NCI-H2171 (cell line): ENCODE results near the gene LRRC26.
"Not testable (repeated sequence)": the region's sequence is repeated elsewhere in the genome, so short reads cannot be mapped to it uniquely, and the experiment has no call there.

Experiments used
- DNase-seq: peaks from one replicate; lab custom pipeline; 2025; lab: John Stamatoyannopoulos, UW

Gene LRRC26

GRCh38 chr9:137135154-137135553, 34.7 kb downstream of the LRRC26 start:
- DNase-seq, result not testable (repeated sequence)

- DNase-seq, result no peak
Observed at GRCh38 chr9:137134191-137134590, 35.7 kb downstream of the LRRC26 start.

GRCh38 chr9:137130176-137130755, 39.6 kb downstream of the LRRC26 start:
- no peak for DNase-seq

GRCh38 chr9:137129456-137130175, 40.2 kb downstream of the LRRC26 start:
- peak; percentile 95 for DNase-seq

GRCh38 chr9:137128862-137129455, 40.9 kb downstream of the LRRC26 start:
- no peak for DNase-seq

GRCh38 chr9:137128158-137128861, 41.5 kb downstream of the LRRC26 start:
- no peak for DNase-seq

GRCh38 chr9:137127301-137128157, 42.3 kb downstream of the LRRC26 start:
- DNase-seq, result no peak

GRCh38 chr9:137126786-137127185, 43.1 kb downstream of the LRRC26 start:
- no peak for DNase-seq

- not testable (repeated sequence) for DNase-seq
Observed at GRCh38 chr9:137123952-137124462, 45.8 kb downstream of the LRRC26 start.

- DNase-seq, result no peak
Observed at GRCh38 chr9:137123468-137123837, 46.4 kb downstream of the LRRC26 start.

GRCh38 chr9:137122796-137123467, 46.9 kb downstream of the LRRC26 start:
- DNase-seq, result not testable (repeated sequence)

GRCh38 chr9:137121927-137122795, 47.7 kb downstream of the LRRC26 start:
- DNase-seq, result not testable (repeated sequence)
